Spleen (tissue), 7 donors: ENCODE measurements around the gene WDR7.

ENCODE experiments used
- CTCF ChIP-seq, 11 experiments: fragments of 200-600 bp in 7 of 11; fragments of 450-650 bp in 4 of 11; sonication (generic) in 4 of 11; IDR thresholded peaks in 8 of 11; conservative IDR thresholded peaks in 3 of 11; 1 replicate in 7 of 11; 2 replicates in 4 of 11; pipeline versions ENCODE4 v1.4.0 to v1.8.0; 2016 to 2021; ENCODE audit warnings: antibody characterized with exemption in 11 of 11, inconsistent platforms in 4 of 11, mild to moderate bottlenecking in 1 of 11
- POLR2A ChIP-seq, 3 donors: fragments of 450-650 bp; IDR thresholded peaks; one replicate each; pipeline ENCODE4 v1.5.1; 2017; ENCODE audit warnings: antibody characterized with exemption in 3 of 3, mild to moderate bottlenecking in 1 of 3
- POLR2AphosphoS5 ChIP-seq, 3 donors: sonication (generic); formaldehyde crosslinking; IDR thresholded peaks; one replicate each; pipeline ENCODE4 v1.5.1; 2017; ENCODE audit warnings: antibody characterized with exemption in 3 of 3
- donor health status: DM: no; HTN: no; CAD: no; lungs with moderate emphysema.
- donor health status: DM: no; HTN: no; CAD: no.
- donor health status: DM: no; HTN: no; CAD: no.

GRCh38 chr18:56637176-56637575, 14.0 kb upstream of the WDR7 start:
- TF ChIP-seq CTCF (IDR thresholded peaks at IDR 0.05 in 8 of 11, conservative IDR thresholded peaks at IDR 0.05 in 3 of 11) (no peak), POLR2A (IDR thresholded peaks at IDR 0.05) (no peak), POLR2AphosphoS5 (IDR thresholded peaks at IDR 0.05) (no peak)
